H1 (cell line): ENCODE results near the gene RAPGEF1. TPM values are rescaled to one million over a fixed set of nuclear protein-coding genes. Genes with fewer than 3 reads are reported as not detected.

Experiments used
- MAX ChIP-seq: IDR thresholded peaks from 2 replicates; pipeline ENCODE4 v1.6.1; 2012; ENCODE audit warnings: inconsistent platforms
- TEAD4 ChIP-seq: IDR thresholded peaks from 2 replicates; pipeline ENCODE4 v1.6.1; 2012; ENCODE audit warnings: low read depth, low read length, inconsistent platforms, mixed read lengths
- polyA plus RNA-seq, 7 experiments: library from polyadenylated mRNA; depleted of rRNA in 3 of 7; stranded (reverse) in 5 of 7; unstranded in 2 of 7; fragments of >200 nt in 5 of 7; fragments of 200-250 nt in 2 of 7; gene quantifications; 1 replicate in 5 of 7; 2 replicates in 1 of 7; 4 replicates in 1 of 7; pipeline versions ENCODE4 v1.2.1 to v1.2.3, GENCODE V29; 2011 to 2013; ENCODE audit warnings: missing spikeins in 2 of 7, mixed read lengths in 2 of 7
- total RNA-seq: library from RNA; stranded (reverse); fragmentation: NEBNext Ultra II Directional; extraction: Animal tissue kit (Norgen Biotek cat#: 25700); gene quantifications from 2 replicates; pipeline ENCODE4 v1.2.1, GENCODE V29; 2021

Gene RAPGEF1
- total and polyA plus RNA-seq, 2 of the 8 experiments (the other 6 are each of a cell fraction or from before 2014, with no cell fraction given), result 29.7 to 78.9 TPM

GRCh38 chr9:131562032-131562959 lies 177.6 kb downstream of the RAPGEF1 start (continued):
- TF ChIP-seq MAX (no peak), TEAD4 (0 out of 2 replicates have a peak, but pooled peaks have one; percentile 31)
